ENCODE results near the gene UCHL5.

DNA sequence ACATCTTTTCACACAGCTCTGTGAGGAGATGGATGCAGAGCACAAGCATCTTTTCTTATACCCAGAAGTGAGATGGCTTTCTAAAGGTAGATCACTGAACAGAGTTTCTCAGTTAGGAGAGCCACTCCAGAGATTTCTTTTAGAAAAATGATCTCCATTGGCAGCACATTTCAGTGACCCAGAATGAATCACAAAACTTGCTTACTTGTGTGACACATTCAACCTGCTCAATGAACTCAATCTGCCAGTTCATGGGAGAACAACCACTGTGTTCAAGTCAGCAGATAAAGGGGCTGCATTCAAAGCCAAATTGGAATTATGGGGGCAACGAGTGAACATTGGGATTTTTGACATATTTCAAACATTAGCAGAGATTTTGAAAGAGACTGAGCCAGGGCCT lies 78.3 kb downstream of the UCHL5 start:
- TF ChIP-seq, protein P1, sequence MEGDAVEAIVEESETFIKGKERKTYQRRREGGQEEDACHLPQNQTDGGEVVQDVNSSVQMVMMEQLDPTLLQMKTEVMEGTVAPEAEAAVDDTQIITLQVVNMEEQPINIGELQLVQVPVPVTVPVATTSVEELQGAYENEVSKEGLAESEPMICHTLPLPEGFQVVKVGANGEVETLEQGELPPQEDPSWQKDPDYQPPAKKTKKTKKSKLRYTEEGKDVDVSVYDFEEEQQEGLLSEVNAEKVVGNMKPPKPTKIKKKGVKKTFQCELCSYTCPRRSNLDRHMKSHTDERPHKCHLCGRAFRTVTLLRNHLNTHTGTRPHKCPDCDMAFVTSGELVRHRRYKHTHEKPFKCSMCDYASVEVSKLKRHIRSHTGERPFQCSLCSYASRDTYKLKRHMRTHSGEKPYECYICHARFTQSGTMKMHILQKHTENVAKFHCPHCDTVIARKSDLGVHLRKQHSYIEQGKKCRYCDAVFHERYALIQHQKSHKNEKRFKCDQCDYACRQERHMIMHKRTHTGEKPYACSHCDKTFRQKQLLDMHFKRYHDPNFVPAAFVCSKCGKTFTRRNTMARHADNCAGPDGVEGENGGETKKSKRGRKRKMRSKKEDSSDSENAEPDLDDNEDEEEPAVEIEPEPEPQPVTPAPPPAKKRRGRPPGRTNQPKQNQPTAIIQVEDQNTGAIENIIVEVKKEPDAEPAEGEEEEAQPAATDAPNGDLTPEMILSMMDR (IDR thresholded peaks at IDR 0.05): no peak
- TF ChIP-seq ZFX (IDR thresholded peaks at IDR 0.05; ENCODE audit: borderline replicate concordance): no peak
